Measurements from ENCODE around the gene ICAM5. TPM values are rescaled to one million over a fixed set of nuclear protein-coding genes. Genes with fewer than 3 reads are reported as not detected.

ICAM5 gene
- total RNA-seq, 1 experiment from 2014 or later: 8.0 TPM

DNA sequence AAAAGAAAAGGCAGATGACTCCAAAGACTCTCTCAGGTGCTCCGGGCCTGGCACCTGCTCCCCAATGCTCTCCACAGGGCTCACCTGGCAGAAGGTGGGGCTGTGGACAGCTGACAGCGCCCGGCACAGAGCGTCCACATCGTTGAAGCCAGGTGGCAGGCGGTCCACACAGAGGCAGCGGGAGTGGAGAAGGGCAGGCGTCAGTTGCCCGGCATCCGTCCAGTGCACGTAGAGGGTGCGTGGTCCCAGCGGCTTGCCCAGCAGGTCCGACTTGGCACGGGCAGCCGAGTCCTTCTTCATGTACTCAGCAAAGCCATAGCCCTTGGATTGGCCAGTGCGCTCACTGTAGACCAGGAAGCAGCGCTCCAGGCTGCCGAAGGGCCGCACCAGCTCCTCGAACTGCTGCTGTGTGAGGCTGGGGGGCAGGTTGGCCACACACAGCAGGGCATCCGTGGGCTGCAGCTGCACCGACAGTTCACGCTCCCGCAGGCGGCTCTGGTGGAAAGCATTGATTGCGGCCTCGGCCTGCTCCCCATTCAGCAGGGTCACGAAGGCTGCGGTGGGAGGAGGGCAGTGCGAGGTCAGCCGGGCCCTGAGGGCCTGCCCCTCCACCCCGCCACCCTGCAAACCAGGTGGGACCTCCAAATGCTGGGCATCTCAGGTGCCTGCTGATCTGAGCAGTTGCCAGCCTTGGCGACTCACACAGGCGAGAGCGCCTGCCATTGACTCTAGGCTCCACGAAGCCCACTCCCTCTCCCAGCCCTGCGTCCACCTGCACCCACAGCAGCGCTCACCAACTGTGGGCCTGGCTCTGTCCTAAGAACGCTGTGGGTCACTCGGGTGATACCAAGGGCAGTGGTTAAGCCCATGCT is 39.0 kb downstream of the ICAM5 start:
- CTCF ChIA-PET: interaction anchor here (0.7 kb wide), 1 partner anchor 62 kb away, joined by 3 read pairs; no protein-coding TSS in a partner anchor
- Mint-ChIP-seq H3K27ac (no peak overlapping the region), H3K27me3 (ENCODE audit: low read depth) (no peaks in the 10 kb centered on the region), H3K4me3 (no peak overlapping the region), H3K4me1 (peaks cover 8% of the 10 kb centered on the region), H3K9me3 (no peaks in the 10 kb centered on the region), H3K36me3 (peaks cover 37% of the 10 kb centered on the region)
- TF ChIP-seq IRF2 (CRISPR knock-in tag; IDR thresholded peaks at IDR 0.05; ENCODE audit: borderline replicate concordance, low read depth): no peak
- TF ChIP-seq, protein P1, sequence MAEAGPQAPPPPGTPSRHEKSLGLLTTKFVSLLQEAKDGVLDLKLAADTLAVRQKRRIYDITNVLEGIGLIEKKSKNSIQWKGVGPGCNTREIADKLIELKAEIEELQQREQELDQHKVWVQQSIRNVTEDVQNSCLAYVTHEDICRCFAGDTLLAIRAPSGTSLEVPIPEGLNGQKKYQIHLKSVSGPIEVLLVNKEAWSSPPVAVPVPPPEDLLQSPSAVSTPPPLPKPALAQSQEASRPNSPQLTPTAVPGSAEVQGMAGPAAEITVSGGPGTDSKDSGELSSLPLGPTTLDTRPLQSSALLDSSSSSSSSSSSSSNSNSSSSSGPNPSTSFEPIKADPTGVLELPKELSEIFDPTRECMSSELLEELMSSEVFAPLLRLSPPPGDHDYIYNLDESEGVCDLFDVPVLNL (CRISPR knock-in tag; IDR thresholded peaks at IDR 0.05; ENCODE audit: borderline replicate concordance, low read depth): no peak
- TF ChIP-seq, protein P2, sequence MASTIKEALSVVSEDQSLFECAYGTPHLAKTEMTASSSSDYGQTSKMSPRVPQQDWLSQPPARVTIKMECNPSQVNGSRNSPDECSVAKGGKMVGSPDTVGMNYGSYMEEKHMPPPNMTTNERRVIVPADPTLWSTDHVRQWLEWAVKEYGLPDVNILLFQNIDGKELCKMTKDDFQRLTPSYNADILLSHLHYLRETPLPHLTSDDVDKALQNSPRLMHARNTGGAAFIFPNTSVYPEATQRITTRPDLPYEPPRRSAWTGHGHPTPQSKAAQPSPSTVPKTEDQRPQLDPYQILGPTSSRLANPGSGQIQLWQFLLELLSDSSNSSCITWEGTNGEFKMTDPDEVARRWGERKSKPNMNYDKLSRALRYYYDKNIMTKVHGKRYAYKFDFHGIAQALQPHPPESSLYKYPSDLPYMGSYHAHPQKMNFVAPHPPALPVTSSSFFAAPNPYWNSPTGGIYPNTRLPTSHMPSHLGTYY (CRISPR knock-in tag; IDR thresholded peaks at IDR 0.05): no peak
- TF ChIP-seq RELA (CRISPR knock-in tag; IDR thresholded peaks at IDR 0.05; ENCODE audit: borderline replicate concordance): no peak
- TF ChIP-seq, protein P3, sequence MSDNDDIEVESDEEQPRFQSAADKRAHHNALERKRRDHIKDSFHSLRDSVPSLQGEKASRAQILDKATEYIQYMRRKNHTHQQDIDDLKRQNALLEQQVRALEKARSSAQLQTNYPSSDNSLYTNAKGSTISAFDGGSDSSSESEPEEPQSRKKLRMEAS (CRISPR knock-in tag; IDR thresholded peaks at IDR 0.05): no peak
- TF ChIP-seq, protein P4, sequence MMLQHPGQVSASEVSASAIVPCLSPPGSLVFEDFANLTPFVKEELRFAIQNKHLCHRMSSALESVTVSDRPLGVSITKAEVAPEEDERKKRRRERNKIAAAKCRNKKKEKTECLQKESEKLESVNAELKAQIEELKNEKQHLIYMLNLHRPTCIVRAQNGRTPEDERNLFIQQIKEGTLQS (CRISPR knock-in tag; conservative IDR thresholded peaks at IDR 0.05): no peak
- TF ChIP-seq SMAD4 (CRISPR knock-in tag; IDR thresholded peaks at IDR 0.05): no peak
- TF ChIP-seq, protein P5, sequence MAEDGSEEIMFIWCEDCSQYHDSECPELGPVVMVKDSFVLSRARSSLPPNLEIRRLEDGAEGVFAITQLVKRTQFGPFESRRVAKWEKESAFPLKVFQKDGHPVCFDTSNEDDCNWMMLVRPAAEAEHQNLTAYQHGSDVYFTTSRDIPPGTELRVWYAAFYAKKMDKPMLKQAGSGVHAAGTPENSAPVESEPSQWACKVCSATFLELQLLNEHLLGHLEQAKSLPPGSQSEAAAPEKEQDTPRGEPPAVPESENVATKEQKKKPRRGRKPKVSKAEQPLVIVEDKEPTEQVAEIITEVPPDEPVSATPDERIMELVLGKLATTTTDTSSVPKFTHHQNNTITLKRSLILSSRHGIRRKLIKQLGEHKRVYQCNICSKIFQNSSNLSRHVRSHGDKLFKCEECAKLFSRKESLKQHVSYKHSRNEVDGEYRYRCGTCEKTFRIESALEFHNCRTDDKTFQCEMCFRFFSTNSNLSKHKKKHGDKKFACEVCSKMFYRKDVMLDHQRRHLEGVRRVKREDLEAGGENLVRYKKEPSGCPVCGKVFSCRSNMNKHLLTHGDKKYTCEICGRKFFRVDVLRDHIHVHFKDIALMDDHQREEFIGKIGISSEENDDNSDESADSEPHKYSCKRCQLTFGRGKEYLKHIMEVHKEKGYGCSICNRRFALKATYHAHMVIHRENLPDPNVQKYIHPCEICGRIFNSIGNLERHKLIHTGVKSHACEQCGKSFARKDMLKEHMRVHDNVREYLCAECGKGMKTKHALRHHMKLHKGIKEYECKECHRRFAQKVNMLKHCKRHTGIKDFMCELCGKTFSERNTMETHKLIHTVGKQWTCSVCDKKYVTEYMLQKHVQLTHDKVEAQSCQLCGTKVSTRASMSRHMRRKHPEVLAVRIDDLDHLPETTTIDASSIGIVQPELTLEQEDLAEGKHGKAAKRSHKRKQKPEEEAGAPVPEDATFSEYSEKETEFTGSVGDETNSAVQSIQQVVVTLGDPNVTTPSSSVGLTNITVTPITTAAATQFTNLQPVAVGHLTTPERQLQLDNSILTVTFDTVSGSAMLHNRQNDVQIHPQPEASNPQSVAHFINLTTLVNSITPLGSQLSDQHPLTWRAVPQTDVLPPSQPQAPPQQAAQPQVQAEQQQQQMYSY (CRISPR knock-in tag; IDR thresholded peaks at IDR 0.05): no peak
- no peak for TF ChIP-seq ZNF263 (CRISPR knock-in tag; IDR thresholded peaks at IDR 0.05; ENCODE audit: low read depth)
- TF ChIP-seq GTF2I (CRISPR knock-in tag; conservative IDR thresholded peaks at IDR 0.05): no peak
- TF ChIP-seq, protein P6, sequence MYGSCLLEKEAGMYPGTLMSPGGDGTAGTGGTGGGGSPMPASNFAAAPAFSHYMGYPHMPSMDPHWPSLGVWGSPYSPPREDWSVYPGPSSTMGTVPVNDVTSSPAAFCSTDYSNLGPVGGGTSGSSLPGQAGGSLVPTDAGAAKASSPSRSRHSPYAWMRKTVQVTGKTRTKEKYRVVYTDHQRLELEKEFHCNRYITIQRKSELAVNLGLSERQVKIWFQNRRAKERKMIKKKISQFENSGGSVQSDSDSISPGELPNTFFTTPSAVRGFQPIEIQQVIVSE (CRISPR knock-in tag; IDR thresholded peaks at IDR 0.05; ENCODE audit: borderline replicate concordance): no peak
- TF ChIP-seq, protein P7, sequence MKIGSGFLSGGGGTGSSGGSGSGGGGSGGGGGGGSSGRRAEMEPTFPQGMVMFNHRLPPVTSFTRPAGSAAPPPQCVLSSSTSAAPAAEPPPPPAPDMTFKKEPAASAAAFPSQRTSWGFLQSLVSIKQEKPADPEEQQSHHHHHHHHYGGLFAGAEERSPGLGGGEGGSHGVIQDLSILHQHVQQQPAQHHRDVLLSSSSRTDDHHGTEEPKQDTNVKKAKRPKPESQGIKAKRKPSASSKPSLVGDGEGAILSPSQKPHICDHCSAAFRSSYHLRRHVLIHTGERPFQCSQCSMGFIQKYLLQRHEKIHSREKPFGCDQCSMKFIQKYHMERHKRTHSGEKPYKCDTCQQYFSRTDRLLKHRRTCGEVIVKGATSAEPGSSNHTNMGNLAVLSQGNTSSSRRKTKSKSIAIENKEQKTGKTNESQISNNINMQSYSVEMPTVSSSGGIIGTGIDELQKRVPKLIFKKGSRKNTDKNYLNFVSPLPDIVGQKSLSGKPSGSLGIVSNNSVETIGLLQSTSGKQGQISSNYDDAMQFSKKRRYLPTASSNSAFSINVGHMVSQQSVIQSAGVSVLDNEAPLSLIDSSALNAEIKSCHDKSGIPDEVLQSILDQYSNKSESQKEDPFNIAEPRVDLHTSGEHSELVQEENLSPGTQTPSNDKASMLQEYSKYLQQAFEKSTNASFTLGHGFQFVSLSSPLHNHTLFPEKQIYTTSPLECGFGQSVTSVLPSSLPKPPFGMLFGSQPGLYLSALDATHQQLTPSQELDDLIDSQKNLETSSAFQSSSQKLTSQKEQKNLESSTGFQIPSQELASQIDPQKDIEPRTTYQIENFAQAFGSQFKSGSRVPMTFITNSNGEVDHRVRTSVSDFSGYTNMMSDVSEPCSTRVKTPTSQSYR (CRISPR knock-in tag; IDR thresholded peaks at IDR 0.05): no peak
- POLR2A ChIA-PET: interaction anchor here (0.7 kb wide), 1 partner anchor 21 kb away, joined by 3 read pairs; no protein-coding TSS in a partner anchor
- DNase-seq (ENCODE audit: low spot score) (no peak), ATAC-seq (no peak)

Measured in WTC11 (cell line).